Prostate gland (tissue), 2 donors: Measurements from ENCODE around the gene SPINT1. TPM values are rescaled to one million over a fixed set of nuclear protein-coding genes. Genes with fewer than 3 reads are reported as not detected.

ENCODE experiments used
- DNase-seq: peaks from one replicate; pipeline ENCODE4 v3.0.0-alpha.2; 2019; ENCODE audit warnings: low spot score
- H3K27ac ChIP-seq, 2 donors: fragments of 200-600 bp; sonication (generic); 2 replicates each; pipeline ENCODE4 v1.5.1; 2017 to 2019
- H3K27me3 ChIP-seq: fragments of 200-600 bp; sonication (generic); replicated peaks from 2 replicates; pipeline ENCODE4 v1.5.1; 2019; ENCODE audit not compliant: insufficient read depth
- H3K36me3 ChIP-seq, 2 donors: fragments of 200-600 bp; sonication (generic); 1 replicate in 1 of 2; 2 replicates in 1 of 2; pipeline versions ENCODE4 v1.5.1 to v1.8.1; 2017 to 2019
- H3K4me1 ChIP-seq: fragments of 200-600 bp; sonication (generic); replicated peaks from 2 replicates; pipeline ENCODE4 v1.5.1; 2019
- H3K4me3 ChIP-seq, 2 donors: fragments of 200-600 bp; sonication (generic); 2 replicates each; pipeline ENCODE4 v1.5.1; 2017 to 2019
- H3K9me3 ChIP-seq: fragments of 200-600 bp; sonication (generic); 2 replicates; pipeline ENCODE4 v1.5.1; 2017
- POLR2A ChIP-seq: fragments of 450-650 bp; IDR thresholded peaks from one replicate; pipeline ENCODE4 v1.6.1; 2016; ENCODE audit warnings: antibody characterized with exemption, mild to moderate bottlenecking
- POLR2AphosphoS5 ChIP-seq: sonication (generic); formaldehyde crosslinking; IDR thresholded peaks from one replicate; pipeline ENCODE4 v1.6.1; 2017; ENCODE audit warnings: antibody characterized with exemption
- WGBS: methylation state at CpG from one replicate; pipeline ENCODE4 v1.1.5; 2018; 5-methylcytosine and 5-hydroxymethylcytosine counted together
- intact Hi-C: fragments of 100-400 bp; cut with DNase I; formaldehyde crosslinking; loops from one replicate; pipeline ENCODE4 v1.14.2; 2022
- total RNA-seq, 2 donors: library from RNA; depleted of rRNA; stranded (reverse); fragments of >200 nt; gene quantifications; one replicate each; pipeline ENCODE4 v1.1.0, GENCODE V29; 2016
- TF ChIP-seq, protein P1 (sequence below), 4 experiments: fragments of 200-600 bp in 2 of 4; fragments of 450-650 bp in 2 of 4; sonication (generic) in 2 of 4; IDR thresholded peaks; 1 replicate in 3 of 4; 2 replicates in 1 of 4; pipeline ENCODE4 v1.5.1; 2016 to 2019; ENCODE audit warnings: antibody characterized with exemption in 4 of 4, mild to moderate bottlenecking in 2 of 4, moderate library complexity in 2 of 4

The SPINT1 gene
- total RNA-seq, 2 donors from 2014 or later, result 143 to 295 TPM

DNA sequence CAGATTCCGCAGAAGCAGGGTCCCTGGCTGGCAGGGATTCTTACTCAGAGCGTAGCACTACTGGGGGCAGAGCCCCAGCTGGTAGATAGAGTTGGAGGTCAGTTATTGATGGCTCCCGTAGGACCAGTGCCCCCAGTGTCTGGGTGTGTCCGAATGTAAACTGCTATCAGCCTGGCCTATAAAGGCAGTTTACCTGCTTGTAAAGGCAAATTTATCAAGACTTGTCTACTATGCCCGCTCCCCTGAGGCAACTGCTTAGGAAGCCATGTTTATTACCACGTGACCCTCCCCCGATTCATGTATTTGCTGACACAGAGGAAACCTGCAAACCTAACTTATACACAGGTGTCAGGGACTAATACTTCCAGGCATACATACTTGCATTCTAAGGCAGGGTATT lies 14.7 kb upstream of the SPINT1 start:
- H3K9me3 ChIP-seq, result no peaks in the 10 kb centered on the region
- H3K27ac ChIP-seq, result no peak overlapping the region
- H3K4me3 ChIP-seq, result no peak overlapping the region
- H3K36me3 ChIP-seq, result no peaks in the 10 kb centered on the region
- TF ChIP-seq POLR2A, result no peak
- no peak for TF ChIP-seq POLR2AphosphoS5
- TF ChIP-seq, protein P1, sequence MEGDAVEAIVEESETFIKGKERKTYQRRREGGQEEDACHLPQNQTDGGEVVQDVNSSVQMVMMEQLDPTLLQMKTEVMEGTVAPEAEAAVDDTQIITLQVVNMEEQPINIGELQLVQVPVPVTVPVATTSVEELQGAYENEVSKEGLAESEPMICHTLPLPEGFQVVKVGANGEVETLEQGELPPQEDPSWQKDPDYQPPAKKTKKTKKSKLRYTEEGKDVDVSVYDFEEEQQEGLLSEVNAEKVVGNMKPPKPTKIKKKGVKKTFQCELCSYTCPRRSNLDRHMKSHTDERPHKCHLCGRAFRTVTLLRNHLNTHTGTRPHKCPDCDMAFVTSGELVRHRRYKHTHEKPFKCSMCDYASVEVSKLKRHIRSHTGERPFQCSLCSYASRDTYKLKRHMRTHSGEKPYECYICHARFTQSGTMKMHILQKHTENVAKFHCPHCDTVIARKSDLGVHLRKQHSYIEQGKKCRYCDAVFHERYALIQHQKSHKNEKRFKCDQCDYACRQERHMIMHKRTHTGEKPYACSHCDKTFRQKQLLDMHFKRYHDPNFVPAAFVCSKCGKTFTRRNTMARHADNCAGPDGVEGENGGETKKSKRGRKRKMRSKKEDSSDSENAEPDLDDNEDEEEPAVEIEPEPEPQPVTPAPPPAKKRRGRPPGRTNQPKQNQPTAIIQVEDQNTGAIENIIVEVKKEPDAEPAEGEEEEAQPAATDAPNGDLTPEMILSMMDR (IDR thresholded peaks at IDR 0.05), result no peak
- no peak for DNase-seq
- intact Hi-C loops, result no loop called here
- 63% methylated on average over 7 of the region's 7 CpGs for WGBS
- no peaks in the 10 kb centered on the region for H3K4me1 ChIP-seq
- no peaks in the 10 kb centered on the region for H3K27me3 ChIP-seq

DNA sequence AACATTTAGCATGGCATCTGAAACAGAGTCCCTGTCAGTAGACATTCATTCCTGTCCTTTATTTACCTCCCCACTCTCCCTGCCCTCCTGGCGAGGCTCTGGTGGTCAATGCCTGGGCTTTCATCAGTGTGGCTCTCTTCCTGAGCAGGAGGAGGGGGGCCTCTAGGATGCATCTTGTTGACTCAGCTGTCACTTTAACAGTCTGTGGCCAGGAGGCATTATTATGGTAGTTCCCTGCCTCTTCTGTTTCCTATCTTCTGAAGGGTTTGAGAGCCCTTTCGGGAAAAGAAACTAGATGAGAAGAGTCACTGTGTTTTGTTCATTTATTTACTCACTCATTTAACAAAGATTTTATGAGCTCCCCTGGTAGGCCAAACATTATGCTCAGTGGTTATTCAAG lies 13.0 kb upstream of the SPINT1 start:
- H3K27ac ChIP-seq, result no peak overlapping the region
- intact Hi-C loops, result no loop called here
- H3K4me1 ChIP-seq, result no peaks in the 10 kb centered on the region
- no peaks in the 10 kb centered on the region for H3K9me3 ChIP-seq
- DNase-seq, result no peak
- TF ChIP-seq, protein P1 (IDR thresholded peaks at IDR 0.05), result no peak
- TF ChIP-seq POLR2A, result no peak
- TF ChIP-seq POLR2AphosphoS5, result no peak
- no peaks in the 10 kb centered on the region for H3K27me3 ChIP-seq
- H3K4me3 ChIP-seq, result no peak overlapping the region
- 63% methylated on average over 2 of the region's 2 CpGs for whole genome bisulfite sequencing
- no peaks in the 10 kb centered on the region for H3K36me3 ChIP-seq

DNA sequence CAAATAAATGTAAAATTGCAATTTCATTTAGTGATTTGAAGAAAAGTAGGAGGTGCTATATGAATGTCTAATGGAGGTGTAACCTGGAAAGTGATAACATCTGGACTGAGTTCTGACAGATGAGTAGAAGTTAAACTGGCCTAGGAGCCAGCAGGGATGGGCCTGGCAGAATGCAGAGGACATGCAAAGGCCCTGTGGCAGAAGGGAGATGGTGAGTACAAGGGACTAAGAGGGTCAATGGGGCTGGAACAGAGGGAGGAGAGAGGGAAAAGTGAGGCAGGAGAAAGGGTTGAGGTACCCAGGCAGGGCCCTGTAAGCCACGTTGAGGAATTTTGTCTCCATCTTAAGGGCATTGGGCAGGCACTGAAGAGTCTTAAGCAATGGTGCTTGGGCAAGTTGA lies 12.0 kb upstream of the SPINT1 start:
- no peaks in the 10 kb centered on the region for H3K36me3 ChIP-seq
- H3K4me1 ChIP-seq, result no peaks in the 10 kb centered on the region
- no peaks in the 10 kb centered on the region for H3K9me3 ChIP-seq
- no peak overlapping the region for H3K27ac ChIP-seq
- DNase-seq, result no peak
- H3K27me3 ChIP-seq, result no peaks in the 10 kb centered on the region
- 92% methylated on average over 1 of the region's 1 CpG for WGBS
- intact Hi-C loops, result no loop called here
- no peak overlapping the region for H3K4me3 ChIP-seq
- TF ChIP-seq POLR2AphosphoS5, result no peak
- no peak for TF ChIP-seq POLR2A
- TF ChIP-seq, protein P1 (IDR thresholded peaks at IDR 0.05), result no peak

DNA sequence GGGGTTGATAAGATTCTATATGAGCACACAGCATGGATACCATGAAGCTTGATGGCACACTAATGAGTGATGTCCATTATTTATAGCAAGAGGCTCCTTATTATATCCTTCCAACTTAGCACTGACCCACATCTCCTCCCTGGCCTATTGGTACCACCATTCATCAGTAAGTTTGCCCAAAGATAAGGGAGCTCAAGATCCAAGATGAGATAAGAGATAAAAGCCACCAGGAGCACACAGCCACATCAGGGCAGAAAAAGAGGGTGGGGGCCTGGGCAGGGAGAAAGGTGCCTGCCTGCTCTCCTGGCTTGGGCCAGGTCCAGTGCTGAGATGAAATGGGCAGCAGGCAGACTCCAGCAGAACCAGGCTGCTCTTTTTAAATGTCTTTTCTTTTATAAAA lies 10.9 kb upstream of the SPINT1 start:
- Histone ChIP-seq H3K9me3 (no peaks in the 10 kb centered on the region), H3K4me1 (no peaks in the 10 kb centered on the region), H3K27ac (no peak overlapping the region), H3K36me3 (no peaks in the 10 kb centered on the region), H3K4me3 (no peak overlapping the region), H3K27me3 (no peaks in the 10 kb centered on the region)
- TF ChIP-seq POLR2AphosphoS5 (no peak), POLR2A (no peak)
- TF ChIP-seq, protein P1 (IDR thresholded peaks at IDR 0.05), result no peak
- no peak for DNase-seq
- intact Hi-C loops, result no loop called here

DNA sequence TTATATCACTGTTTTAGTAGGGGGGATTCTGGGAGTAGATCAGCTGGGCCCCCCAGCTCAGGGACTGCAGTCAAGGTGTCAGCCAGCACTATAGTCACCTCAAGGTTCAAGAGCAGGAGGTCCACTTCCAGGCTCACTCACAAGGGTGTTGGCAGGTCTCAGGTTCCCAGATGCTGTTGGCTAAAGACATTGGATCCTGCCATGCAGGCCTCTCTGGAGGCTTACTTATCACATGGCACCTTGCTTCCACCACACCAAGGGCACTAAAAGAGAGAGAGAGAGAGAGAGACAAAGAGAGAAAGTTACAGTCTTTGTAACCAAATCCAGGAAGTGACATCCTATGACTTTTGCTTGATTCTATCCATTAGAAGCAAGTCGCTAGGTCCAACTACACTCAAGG lies 7.8 kb upstream of the SPINT1 start:
- TF ChIP-seq, protein P1 (IDR thresholded peaks at IDR 0.05), result no peak
- TF ChIP-seq POLR2AphosphoS5 (no peak), POLR2A (no peak)
- H3K4me1 ChIP-seq, result no peaks in the 10 kb centered on the region
- no peak overlapping the region for H3K27ac ChIP-seq
- intact Hi-C loops, result no loop called here
- no peaks in the 10 kb centered on the region for H3K36me3 ChIP-seq
- no peak for DNase-seq
- no peaks in the 10 kb centered on the region for H3K9me3 ChIP-seq
- WGBS, result 100% methylated on average over 1 of the region's 1 CpG
- no peaks in the 10 kb centered on the region for H3K27me3 ChIP-seq
- H3K4me3 ChIP-seq, result no peak overlapping the region
